ENCODE measurements around the gene AP5B1.

AP5B1 gene

GRCh38 chr11:65787649-65788622 lies 7.2 kb upstream of the AP5B1 start:
- no peak overlapping the region for H3K4me3 ChIP-seq (ENCODE audit: low read depth, low read length)
- TF ChIP-seq CTCF (IDR thresholded peaks at IDR 0.05; ENCODE audit: borderline replicate concordance, insufficient read depth, low read depth, low read length): no peak

- TF ChIP-seq CTCF (IDR thresholded peaks at IDR 0.05; ENCODE audit: borderline replicate concordance, insufficient read depth, low read depth, low read length): no peak
- no peak within 1 kb of the TSS for H3K4me3 ChIP-seq (ENCODE audit: low read depth, low read length)
These were observed 6.2 kb upstream of the AP5B1 start, which contains the start of gene OVOL1 for GRCh38 chr11:65786786-65787636. Gene OVOL1, plus strand, starts transcription at chr11:65787063. Its CDS starts 311 bp downstream, at chr11:65787374.

GRCh38 chr11:65786008-65786785 lies 5.4 kb upstream of the AP5B1 start:
- no peak for TF ChIP-seq CTCF (IDR thresholded peaks at IDR 0.05; ENCODE audit: borderline replicate concordance, insufficient read depth, low read depth, low read length)
- H3K4me3 ChIP-seq (ENCODE audit: low read depth, low read length): no peak overlapping the region

- no peak overlapping the region for H3K4me3 ChIP-seq (ENCODE audit: low read depth, low read length)
- TF ChIP-seq CTCF (IDR thresholded peaks at IDR 0.05; ENCODE audit: borderline replicate concordance, insufficient read depth, low read depth, low read length): no peak
These were observed 4.7 kb upstream of the AP5B1 start for GRCh38 chr11:65785319-65786007.

- TF ChIP-seq CTCF (IDR thresholded peaks at IDR 0.05; ENCODE audit: borderline replicate concordance, insufficient read depth, low read depth, low read length): no peak
- no peak overlapping the region for H3K4me3 ChIP-seq (ENCODE audit: low read depth, low read length)
These were observed 2.0 kb upstream of the AP5B1 start for GRCh38 chr11:65782816-65783228.
